ENCODE data around the gene TRPM1.

DNA sequence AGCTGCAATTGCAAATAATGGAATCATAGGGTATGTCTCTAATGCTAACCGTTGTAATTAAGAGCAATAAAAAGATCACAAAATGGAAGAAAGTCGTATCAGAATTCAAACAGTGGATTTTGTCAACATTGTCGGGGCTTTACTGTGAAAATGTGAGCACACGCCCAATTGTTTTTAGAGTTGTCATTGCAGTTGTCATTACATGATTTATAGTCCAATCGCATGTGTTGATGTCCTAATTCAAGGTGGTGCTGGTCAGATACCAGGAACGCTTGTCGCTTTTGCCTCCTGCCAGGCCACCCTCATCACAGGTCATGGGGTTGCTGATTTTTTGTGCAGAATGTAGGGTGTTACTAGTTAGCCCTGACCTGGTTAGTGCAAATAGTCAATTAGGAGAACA, 16.2 kb downstream of the TRPM1 start:
- TF ChIP-seq, protein P1, sequence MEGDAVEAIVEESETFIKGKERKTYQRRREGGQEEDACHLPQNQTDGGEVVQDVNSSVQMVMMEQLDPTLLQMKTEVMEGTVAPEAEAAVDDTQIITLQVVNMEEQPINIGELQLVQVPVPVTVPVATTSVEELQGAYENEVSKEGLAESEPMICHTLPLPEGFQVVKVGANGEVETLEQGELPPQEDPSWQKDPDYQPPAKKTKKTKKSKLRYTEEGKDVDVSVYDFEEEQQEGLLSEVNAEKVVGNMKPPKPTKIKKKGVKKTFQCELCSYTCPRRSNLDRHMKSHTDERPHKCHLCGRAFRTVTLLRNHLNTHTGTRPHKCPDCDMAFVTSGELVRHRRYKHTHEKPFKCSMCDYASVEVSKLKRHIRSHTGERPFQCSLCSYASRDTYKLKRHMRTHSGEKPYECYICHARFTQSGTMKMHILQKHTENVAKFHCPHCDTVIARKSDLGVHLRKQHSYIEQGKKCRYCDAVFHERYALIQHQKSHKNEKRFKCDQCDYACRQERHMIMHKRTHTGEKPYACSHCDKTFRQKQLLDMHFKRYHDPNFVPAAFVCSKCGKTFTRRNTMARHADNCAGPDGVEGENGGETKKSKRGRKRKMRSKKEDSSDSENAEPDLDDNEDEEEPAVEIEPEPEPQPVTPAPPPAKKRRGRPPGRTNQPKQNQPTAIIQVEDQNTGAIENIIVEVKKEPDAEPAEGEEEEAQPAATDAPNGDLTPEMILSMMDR (IDR thresholded peaks at IDR 0.05), result no peak
- no peak for TF ChIP-seq EP300 (IDR thresholded peaks at IDR 0.05)
